Hepatocyte (in vitro differentiated cells): ENCODE results near the gene NKAIN2.

Experiments
- CTCF ChIP-seq: fragments of 200-600 bp; sonication (generic); IDR thresholded peaks from 2 replicates; pipeline ENCODE4 v1.5.1; 2016; ENCODE audit warnings: antibody characterized with exemption, mild to moderate bottlenecking; ENCODE audit not compliant: poor library complexity
- EZH2 ChIP-seq: fragments of 200-600 bp; sonication (generic); IDR thresholded peaks from 2 replicates; pipeline ENCODE4 v1.6.1; 2016; ENCODE audit warnings: antibody characterized with exemption, mild to moderate bottlenecking, borderline replicate concordance
- EZH2phosphoT487 ChIP-seq: fragments of 200-600 bp; sonication (generic); IDR thresholded peaks from one replicate; pipeline ENCODE4 v1.6.1; 2018; ENCODE audit warnings: antibody characterized with exemption, mild to moderate bottlenecking, low read depth, moderate library complexity; ENCODE audit not compliant: unreplicated experiment, severe bottlenecking

- TF ChIP-seq CTCF: no peak
- TF ChIP-seq EZH2phosphoT487: no peak
- TF ChIP-seq EZH2: no peak
Measured at GRCh38 chr6:124669713-124670480, 866.2 kb downstream of the NKAIN2 start.
